NCI-H2081 (cell line): ENCODE data around the gene OR10A2.
"Not testable (repeated sequence)": the region's sequence is repeated elsewhere in the genome, so short reads cannot be mapped to it uniquely, and the experiment has no call there.

Experiments used
- DNase-seq, 2 experiments: peaks; one replicate each; lab custom pipeline; 2025; lab: John Stamatoyannopoulos, UW

Gene OR10A2, protein sequence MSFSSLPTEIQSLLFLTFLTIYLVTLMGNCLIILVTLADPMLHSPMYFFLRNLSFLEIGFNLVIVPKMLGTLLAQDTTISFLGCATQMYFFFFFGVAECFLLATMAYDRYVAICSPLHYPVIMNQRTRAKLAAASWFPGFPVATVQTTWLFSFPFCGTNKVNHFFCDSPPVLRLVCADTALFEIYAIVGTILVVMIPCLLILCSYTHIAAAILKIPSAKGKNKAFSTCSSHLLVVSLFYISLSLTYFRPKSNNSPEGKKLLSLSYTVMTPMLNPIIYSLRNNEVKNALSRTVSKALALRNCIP

DNA sequence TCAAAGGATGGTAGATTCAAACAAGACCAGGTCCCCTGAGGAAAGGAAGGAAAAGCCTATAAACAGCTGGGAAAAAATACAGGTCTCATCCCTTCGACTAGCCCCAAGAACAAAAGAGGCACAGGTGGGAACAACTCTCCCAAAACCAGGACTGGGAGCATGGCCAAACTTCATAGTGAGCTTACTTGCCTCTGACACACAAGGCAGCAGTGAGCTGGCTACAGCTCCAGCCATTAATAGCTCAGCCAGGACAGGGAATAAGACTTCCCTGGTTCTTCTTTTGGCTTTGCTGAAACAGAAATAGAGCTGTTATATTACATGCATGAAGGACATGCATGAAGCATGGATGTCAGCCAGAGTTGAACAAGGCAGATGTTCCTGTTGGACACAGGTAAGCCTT is at the start of gene OR10A2:
OR10A2 (plus strand) TSS at position 97 of the 400 bp plus-strand sequence. CDS start 6,698 bp downstream, outside the sequence.
- peak in 1 of 2 experiments; percentile 35 for DNase-seq

DNA sequence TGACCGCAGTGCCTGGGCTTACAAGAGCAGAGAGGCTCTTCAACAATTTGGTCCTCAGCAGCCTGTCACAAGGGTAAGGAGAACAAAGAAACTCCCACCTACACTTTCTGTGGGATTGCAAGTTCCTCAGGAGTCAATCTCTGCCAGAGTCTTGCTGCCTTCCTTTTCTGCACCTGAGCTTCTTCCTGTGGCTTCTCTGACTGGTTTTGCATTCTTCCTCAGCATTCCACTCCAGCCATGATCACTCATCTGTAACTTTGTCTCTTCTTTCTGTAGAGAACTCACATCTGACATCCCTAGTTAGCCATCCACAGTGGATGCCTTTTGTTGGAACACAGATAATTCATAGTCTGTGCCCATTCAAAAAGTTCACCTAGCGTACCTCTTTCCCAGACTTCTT is 49.2 kb upstream of the OR10A2 start:
- DNase-seq: no peak

DNA sequence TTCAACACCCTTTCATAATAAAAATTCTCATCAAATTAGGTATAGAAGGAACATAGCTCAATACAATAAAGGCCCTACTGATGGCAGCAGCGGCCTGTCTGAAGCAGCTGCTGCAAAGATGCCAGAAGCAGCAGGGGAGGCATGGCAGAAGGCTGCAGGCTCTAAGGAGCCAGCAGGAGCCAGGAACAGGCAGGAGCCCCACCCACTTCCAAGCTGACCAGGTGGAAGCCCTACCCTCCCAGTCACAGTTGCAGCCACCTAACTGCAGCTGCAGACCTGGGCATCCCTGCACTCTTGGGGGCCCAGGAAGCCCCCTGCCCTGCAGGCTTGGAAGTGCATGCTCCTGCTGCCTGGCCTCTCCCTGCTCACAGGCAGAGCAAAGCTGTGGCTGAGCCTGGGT is 45.2 kb upstream of the OR10A2 start:
- DNase-seq: no peak

- no peak for DNase-seq
Measured at GRCh38 chr11:6818967-6819366, 43.9 kb upstream of the OR10A2 start.

- no peak for DNase-seq
Measured at GRCh38 chr11:6824136-6824823, 38.6 kb upstream of the OR10A2 start.

GRCh38 chr11:6825231-6825744 is 37.6 kb upstream of the OR10A2 start:
- DNase-seq: no peak

DNA sequence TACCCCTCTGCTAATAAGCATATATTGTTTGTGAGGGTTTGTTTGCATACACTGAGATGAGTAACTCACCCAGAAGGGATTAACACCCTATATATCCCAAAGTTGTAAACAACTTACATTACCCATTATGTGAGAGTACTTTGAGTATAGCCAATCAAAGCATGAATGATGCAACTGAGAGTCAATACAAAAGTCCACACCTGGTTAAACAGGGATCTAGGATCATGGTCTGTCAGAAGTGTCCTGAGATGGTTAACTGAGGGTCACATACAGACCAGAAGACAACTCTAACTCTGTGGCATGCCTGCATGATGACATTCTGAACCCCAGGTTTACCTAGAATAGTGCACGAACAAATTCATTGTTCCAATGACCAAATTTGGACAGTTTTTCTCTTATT is 34.8 kb upstream of the OR10A2 start:
- DNase-seq: no peak

DNA sequence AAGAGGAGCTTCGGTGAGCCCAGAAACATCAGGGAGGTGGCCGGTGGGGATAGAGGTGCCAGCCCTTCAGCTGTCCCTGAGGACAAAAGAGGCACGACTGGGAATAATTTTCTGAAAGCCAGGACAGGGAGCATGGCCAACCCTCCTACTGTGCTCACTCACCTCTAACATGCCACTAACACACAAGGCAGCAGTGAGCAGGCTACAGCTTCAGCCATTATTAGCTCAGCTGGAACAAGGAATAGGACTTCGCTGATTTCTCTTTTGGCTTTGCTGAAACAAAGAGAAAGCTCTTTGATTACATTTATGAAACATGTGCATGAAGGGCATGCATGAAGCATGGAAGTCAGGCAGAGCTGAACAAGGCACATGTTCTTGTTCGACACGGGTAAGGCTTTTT is 29.5 kb upstream of the OR10A2 start:
- no peak for DNase-seq

DNA sequence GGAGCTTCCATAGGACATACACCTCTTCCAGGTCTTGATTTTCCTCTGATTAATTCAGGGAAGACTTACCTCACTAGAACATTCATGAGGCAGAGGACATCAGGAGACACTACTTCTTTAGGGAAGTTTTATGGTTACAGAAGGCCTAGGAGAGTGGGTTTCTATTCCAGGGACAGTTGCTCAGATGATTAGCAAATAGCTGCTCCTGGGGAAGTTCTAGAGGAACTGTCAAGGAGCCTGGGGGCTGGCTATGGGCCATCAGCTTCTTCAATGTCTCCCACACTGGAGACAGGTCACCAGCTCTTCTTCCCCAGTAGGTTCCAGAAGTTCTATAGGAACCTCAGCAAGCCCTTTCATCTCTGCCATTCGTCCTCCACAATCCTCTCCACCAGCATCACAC is 28.8 kb upstream of the OR10A2 start:
- no peak for DNase-seq

GRCh38 chr11:6841694-6842093 is 21.2 kb upstream of the OR10A2 start:
- DNase-seq: no peak

DNA sequence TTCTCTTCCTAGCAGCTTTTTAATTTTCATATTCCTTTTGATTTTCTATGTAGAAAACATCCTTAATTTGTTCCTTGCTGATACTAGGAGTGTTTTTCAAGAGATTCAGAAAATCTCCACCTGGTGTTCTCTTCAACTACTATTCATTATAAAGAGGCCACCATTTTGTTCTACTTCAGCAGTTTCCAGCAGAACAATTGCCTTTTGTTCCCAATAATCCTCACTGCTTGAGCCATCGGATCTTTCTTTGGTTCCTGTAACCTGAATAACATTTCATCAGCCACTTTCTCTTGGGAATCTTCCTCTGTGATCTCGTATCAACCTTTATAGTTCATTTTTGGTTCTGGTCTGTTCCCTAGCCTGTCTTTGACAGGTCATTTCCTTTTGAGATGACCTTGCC is 19.2 kb upstream of the OR10A2 start:
- DNase-seq: no peak

- no peak for DNase-seq
Measured at GRCh38 chr11:6844356-6844755, 18.5 kb upstream of the OR10A2 start.

- DNase-seq: no peak
Measured at GRCh38 chr11:6845383-6845782, 17.5 kb upstream of the OR10A2 start, which contains the start of gene OR10A5. Gene OR10A5, plus strand, starts transcription at chr11:6845683. Its CDS starts 0 bp downstream, at chr11:6845683.

DNA sequence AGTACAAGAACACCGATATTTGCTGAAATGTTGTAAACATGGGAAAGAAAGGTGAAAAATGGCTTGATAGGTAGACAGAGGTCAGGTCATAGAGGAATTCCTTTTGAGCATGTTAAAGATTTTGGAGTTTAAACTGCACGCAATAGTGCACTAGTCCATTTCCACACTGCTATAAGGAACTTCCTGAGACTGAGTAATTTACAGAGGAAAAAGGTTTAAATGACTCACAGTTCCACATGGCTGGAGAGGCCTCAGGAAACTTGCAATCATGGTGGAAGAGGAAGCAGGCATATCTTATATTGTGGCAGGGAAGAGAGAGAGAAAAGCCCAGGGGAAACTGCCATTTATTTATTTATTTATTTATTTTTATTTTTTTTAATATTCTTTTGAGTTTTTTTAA is 12.3 kb upstream of the OR10A2 start:
- no peak for DNase-seq

GRCh38 chr11:6854801-6855200 is 8.1 kb upstream of the OR10A2 start:
- not testable (repeated sequence) for DNase-seq

DNA sequence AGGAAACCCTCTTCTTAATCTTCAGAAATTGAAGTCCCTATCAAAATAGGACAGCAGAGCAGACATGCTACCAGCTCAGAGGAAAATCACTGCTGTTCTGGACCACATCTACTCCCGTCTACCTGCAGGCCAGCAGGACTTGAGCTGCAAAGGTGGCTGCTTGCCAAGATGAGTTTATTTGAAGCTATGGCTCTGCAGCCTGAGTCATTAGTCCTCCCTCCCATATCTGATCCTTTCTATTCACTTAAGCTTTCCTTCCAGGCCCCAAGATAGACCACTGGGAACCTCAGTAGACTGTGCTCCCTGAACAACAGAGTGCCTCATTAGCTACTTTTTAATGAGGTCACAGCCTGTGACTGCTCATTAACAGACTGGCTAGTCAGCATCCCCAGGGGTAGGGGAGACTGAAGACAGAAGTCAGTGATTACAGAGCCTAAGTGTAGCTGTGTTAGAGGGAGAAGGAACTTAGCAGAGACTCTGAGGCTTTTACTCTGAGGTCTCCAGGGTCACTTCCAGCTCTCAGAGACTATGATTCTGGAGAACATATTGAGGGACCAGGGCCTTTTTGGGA is 6.8 kb upstream of the OR10A2 start:
- DNase-seq: no peak

DNA sequence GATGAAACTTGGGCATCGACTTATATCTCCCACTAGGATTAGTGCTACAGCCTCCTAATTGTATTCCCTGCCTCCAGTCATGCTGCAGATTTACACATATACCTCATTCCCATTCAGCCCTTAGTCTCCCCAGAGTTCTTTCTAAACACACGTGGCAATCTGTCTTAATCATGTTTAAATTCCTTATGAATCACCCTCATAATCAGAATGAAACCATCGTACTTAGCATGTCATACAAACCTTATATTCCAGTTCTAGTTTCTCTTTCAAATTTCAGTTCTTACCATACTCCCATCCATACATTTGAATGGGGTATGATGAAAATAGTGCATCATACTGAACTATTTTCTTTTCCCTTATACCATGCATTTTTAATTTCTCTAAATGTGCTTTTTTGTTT is 6.0 kb upstream of the OR10A2 start:
- DNase-seq: no peak

- DNase-seq: no peak
Measured at GRCh38 chr11:6864438-6864837, 1.6 kb downstream of the OR10A2 start.

- DNase-seq: no peak
Measured at GRCh38 chr11:6871278-6871677, 8.4 kb downstream of the OR10A2 start.

GRCh38 chr11:6875761-6876160 is 12.9 kb downstream of the OR10A2 start:
- DNase-seq: no peak

GRCh38 chr11:6876325-6876724 is 13.5 kb downstream of the OR10A2 start, which contains the start of gene OR10A4:
Gene OR10A4, plus strand, starts transcription at chr11:6876625. Its CDS starts 23 bp downstream, at chr11:6876648.
- DNase-seq: no peak

- no peak for DNase-seq
Measured at GRCh38 chr11:6876914-6877313, 14.1 kb downstream of the OR10A2 start.

DNA sequence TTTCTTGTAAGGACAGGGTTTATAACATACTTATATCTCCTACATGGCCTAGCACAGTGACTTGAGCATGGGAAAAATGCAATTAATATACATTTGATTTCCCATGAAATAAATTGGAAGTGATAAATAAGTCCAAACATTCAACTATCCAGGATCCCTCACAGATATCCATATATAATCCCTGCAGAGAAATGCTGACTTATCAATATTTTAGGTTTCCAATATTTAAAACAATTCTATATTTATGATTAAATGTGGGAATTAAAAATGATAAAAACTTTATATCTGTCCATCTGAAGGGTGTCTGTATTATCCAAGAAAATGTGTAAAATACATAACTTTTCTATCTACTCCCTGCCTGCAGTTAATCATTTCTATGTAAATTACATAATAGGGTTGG is 19.9 kb downstream of the OR10A2 start:
- no peak for DNase-seq
